GM13977 (cell line): Measurements from ENCODE around the gene TNF.

Experiments used
- DNase-seq: peaks from one replicate; pipeline ENCODE4 v3.0.0; 2012; ENCODE audit warnings: low spot score
- in situ Hi-C: fragments of 300-500 bp; cut with MboI; formaldehyde crosslinking; loops from one replicate; pipeline ENCODE4 v1.12.0; 2022; ENCODE audit warnings: low sequenced_read_pairs, low pct_unique_long_range_greater_than_20kb, mixed read lengths, inconsistent platforms; ENCODE audit not compliant: unreplicated experiment
- TF ChIP-seq, protein P1 (sequence below): IDR thresholded peaks from 2 replicates; pipeline ENCODE4 v1.5.1; 2012; ENCODE audit warnings: mild to moderate bottlenecking, control low read depth; ENCODE audit not compliant: insufficient read depth; ENCODE audit errors: extremely low read depth, missing control alignments

Gene TNF

DNA sequence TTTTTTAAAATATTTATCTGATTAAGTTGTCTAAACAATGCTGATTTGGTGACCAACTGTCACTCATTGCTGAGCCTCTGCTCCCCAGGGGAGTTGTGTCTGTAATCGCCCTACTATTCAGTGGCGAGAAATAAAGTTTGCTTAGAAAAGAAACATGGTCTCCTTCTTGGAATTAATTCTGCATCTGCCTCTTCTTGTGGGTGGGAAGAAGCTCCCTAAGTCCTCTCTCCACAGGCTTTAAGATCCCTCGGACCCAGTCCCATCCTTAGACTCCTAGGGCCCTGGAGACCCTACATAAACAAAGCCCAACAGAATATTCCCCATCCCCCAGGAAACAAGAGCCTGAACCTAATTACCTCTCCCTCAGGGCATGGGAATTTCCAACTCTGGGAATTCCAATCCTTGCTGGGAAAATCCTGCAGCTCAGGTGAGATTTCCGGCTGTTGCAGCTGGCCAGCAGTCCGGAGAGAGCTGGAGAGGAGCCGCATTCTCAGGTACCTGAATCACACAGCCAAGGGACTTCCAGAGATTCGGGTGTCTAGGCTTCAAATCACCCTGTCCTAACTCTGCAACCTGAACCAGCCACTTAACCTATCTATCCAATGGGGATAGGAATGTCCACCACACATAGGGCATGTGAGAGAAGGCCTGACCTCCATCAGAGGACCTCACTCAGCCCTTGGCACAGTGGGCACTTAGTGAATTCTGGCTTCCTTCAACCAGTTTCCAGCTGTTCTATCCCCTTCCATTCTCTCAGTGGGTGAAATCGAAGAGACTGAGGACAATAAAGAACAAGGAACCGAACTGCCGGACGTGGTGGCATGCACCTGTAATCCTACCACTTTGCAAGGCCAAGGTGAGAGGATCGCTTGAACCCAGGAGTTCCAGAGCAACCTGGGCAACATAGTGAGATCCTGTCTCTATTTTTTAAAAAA is 3.1 kb downstream of the TNF start:
- TF ChIP-seq, protein P1, sequence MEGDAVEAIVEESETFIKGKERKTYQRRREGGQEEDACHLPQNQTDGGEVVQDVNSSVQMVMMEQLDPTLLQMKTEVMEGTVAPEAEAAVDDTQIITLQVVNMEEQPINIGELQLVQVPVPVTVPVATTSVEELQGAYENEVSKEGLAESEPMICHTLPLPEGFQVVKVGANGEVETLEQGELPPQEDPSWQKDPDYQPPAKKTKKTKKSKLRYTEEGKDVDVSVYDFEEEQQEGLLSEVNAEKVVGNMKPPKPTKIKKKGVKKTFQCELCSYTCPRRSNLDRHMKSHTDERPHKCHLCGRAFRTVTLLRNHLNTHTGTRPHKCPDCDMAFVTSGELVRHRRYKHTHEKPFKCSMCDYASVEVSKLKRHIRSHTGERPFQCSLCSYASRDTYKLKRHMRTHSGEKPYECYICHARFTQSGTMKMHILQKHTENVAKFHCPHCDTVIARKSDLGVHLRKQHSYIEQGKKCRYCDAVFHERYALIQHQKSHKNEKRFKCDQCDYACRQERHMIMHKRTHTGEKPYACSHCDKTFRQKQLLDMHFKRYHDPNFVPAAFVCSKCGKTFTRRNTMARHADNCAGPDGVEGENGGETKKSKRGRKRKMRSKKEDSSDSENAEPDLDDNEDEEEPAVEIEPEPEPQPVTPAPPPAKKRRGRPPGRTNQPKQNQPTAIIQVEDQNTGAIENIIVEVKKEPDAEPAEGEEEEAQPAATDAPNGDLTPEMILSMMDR: no peak
- no peak for DNase-seq
- in situ Hi-C loops: no loop called here

DNA sequence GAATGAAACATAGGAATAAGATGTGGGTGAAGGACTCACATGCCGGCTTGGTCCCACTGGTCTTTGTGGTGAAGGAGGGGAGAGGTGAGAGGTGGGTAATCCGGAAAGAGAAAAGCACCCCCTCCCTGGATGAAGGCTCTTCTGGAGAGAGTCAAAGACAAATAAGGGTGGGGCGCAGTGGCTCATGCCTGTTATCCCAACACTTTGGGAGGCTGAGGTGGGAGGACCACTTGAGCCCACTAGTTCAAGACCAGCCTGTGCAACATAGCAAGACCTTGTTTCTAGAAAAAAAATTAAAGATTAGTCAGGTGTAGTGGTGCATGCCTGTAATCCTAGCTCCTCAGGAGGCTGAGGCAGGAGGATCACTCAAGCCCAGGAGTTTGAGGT is 3.7 kb downstream of the TNF start:
- in situ Hi-C loops: no loop called here

DNA sequence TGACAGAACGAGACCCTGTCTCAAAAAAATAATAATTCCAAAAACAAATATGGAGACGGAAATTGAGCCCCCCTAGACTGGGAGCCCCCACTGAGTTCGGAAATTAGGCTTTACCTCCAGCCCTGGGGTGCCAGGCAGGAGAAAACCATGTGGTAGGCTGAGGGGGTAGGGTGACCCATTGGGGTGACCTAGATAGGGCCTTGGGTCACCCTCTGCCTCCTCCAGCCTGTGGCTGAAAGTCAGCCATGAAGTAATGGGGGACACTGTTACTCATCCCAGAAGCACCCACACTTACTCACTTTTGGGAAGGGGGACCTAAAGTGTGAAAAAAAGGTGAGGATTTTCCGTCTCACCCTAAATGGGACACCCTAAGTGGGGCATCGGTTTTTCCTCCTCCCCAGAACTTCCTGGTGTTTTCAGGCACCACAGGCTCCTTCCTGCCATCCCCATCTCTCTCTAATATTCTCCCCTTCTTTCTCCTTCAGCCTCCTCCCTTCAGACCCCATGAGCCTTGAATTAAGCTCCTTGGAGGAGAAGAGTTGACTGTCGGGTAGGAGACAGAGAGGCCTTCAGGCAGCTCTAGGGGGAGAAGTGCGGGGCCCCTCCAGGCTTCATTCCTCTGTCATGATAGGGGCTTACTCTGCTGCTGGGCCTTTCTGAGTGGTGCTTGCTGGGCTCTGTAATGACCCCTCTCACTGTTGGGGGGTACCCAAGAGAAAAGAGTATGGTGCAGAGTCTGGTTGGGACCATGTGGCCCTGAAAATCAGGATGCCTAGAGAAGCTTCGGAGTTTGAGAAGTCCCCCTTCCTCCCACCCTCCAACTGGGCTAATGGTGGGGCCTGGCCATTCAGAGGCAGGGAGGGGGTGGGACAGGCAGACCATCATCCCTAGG is 4.4 kb downstream of the TNF start:
- DNase-seq: no peak
- TF ChIP-seq, protein P1: no peak
- in situ Hi-C loops: no loop called here

More for the DNA sequence above, 3.7 kb downstream of the TNF start:
- TF ChIP-seq, protein P1: no peak
- no peak for DNase-seq

DNA sequence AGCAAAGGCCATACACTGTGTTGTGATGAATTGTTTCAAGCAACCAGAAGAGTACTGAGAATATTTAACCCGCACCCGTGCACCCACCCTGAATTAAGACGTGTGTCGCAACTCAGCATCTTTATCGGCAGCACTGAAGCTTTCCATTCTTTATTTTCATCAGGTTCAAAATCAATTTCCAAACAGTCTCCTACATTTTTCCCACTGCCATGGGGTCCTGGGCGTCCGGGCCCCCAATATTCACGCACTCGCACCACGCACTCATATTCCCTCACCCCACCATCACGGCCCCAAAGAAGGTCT is 5.0 kb downstream of the TNF start:
- TF ChIP-seq, protein P1: no peak
- no peak for DNase-seq
- in situ Hi-C loops: no loop called here

DNA sequence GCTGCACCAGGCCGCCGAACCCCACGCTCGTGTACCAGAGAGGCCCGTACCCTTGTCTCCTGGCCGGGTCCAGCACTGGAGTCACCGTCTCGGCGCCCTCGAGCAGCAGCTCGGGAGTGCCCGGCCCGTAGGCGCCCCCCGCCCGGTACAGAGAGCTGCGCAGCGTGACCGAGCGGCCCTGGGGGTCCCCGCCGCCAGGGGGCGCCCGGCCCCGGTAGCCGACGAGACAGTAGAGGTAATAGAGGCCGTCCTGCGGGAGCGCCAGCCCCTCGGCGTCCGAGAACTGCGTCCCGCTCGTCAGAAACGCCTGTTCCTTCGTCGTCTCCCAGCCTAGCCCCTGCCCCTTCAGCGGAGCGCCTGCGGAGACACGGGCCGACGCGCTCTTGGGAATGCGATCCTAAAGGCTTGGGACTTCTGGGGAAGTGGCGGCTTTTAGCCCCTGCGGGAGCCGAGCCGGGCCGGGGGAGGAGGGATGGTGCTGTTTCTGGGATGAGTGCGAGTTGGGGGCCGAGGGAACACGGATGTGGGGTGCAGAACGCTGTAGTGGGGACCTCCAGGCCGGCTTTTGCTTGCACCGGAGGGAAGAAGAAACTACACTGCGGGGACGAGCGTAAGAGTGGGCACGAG is 5.6 kb downstream of the TNF start:
- in situ Hi-C loops: no loop called here
- DNase-seq: peak; percentile 85
- TF ChIP-seq, protein P1: peak; percentile 96
